OCI-LY7 (cell line): Measurements from ENCODE around the gene CSF1R.

Experiments used
- CTCF ChIP-seq: fragments of 200-600 bp; sonication (generic); conservative IDR thresholded peaks from 2 replicates; pipeline ENCODE4 v1.5.1; 2014; ENCODE audit warnings: mild to moderate bottlenecking, antibody characterized with exemption, low read length, moderate library complexity, mixed read lengths
- EZH2phosphoT487 ChIP-seq: fragments of 200-600 bp; sonication (generic); IDR thresholded peaks from 2 replicates; pipeline ENCODE4 v1.6.1; 2018; ENCODE audit warnings: low read depth, borderline replicate concordance, mild to moderate bottlenecking, mixed run types, antibody characterized with exemption, low read length, moderate library complexity, mixed read lengths

- no peak for TF ChIP-seq CTCF
- TF ChIP-seq EZH2phosphoT487, result no peak
Measured at GRCh38 chr5:150105928-150106615, 19.7 kb upstream of the CSF1R start.
